Activated naive CD4-positive, alpha-beta T cell treated with anti-CD3 and anti-CD28 coated beads for 36 hours (primary cell): Measurements from ENCODE around the gene SLC1A7. TPM values are rescaled to one million over a fixed set of nuclear protein-coding genes. Genes with fewer than 3 reads are reported as not detected.

ENCODE experiments used
- CTCF ChIA-PET: fragments of 350-600 bp; sonication (Branson Sonifier 250); formaldehyde crosslinking; loops from one replicate; lab custom pipeline; 2021; ENCODE audit warnings: antibody characterized with exemption; lab: Charles Lee
- DNase-seq: peaks from one replicate; pipeline ENCODE4 v3.0.0-alpha.2; 2020
- H3K27ac Mint-ChIP-seq: one replicate; pipeline ENCODE4 v1.8.0; 2021; ENCODE audit warnings: mild to moderate bottlenecking, mixed read lengths
- H3K27me3 Mint-ChIP-seq: one replicate; pipeline ENCODE4 v1.8.0; 2021; ENCODE audit warnings: low read depth, mixed read lengths
- H3K36me3 Mint-ChIP-seq: one replicate; pipeline ENCODE4 v1.8.0; 2021; ENCODE audit warnings: low read depth, mixed read lengths
- H3K4me1 Mint-ChIP-seq: one replicate; pipeline ENCODE4 v1.8.0; 2021; ENCODE audit warnings: low read depth, mixed read lengths
- H3K4me3 Mint-ChIP-seq: one replicate; pipeline ENCODE4 v1.8.0; 2021; ENCODE audit warnings: mild to moderate bottlenecking, moderate library complexity, mixed read lengths
- H3K9me3 Mint-ChIP-seq: one replicate; pipeline ENCODE4 v1.8.0; 2021; ENCODE audit warnings: mixed read lengths
- intact Hi-C: fragments of 100-400 bp; cut with micrococcal nuclease; formaldehyde crosslinking; loops from one replicate; pipeline ENCODE4 v1.15.1; 2023
- total RNA-seq, 2 experiments: library from RNA; stranded (reverse); gene quantifications; one replicate each; pipeline ENCODE4 v1.2.3, GENCODE V29; 2021

Gene SLC1A7
- total RNA-seq, 2 experiments from 2014 or later, result not detected

DNA sequence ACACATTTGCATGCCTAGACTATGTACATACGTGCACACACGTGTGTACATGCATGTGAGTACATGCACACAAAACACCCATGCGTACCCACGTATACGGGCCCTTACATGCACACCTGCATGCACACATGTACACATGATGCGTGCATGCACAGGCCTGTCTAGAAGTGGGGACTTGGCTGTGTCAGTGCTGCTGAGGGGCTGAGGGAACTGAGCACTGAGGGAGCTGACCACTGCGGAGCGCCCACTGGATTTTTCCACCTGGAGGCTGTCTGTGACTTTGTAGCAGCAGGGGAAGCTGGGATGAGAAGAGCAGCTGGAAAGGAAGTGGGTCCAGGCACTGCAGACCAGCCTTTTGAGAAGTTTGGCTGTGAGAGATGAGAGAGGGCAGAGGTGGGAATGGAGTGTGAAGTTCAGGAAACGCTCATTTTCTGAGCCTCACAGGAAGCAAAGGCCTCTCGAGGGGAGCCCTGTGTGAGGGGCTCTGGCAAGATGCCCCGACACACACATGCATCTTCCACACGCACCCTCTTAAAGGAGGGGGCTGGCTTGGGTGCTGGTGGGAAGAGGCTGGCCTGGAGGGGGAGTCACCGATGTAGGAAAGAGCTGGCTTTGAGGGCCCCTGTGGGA, 59.5 kb downstream of the SLC1A7 start:
- H3K36me3 Mint-ChIP-seq, result no peaks in the 10 kb centered on the region
- no peaks in the 10 kb centered on the region for H3K4me1 Mint-ChIP-seq
- no peak overlapping the region for H3K4me3 Mint-ChIP-seq
- H3K27me3 Mint-ChIP-seq, result no peaks in the 10 kb centered on the region
- H3K27ac Mint-ChIP-seq, result no peak overlapping the region
- no peaks in the 10 kb centered on the region for H3K9me3 Mint-ChIP-seq
- no peak for DNase-seq
- intact Hi-C loops, result no loop called here
- CTCF ChIA-PET, result interaction anchor here (0.5 kb wide), 1 partner anchor 95 kb away, joined by 3 read pairs; no protein-coding TSS in a partner anchor

GRCh38 chr1:53081384-53082066, 60.9 kb downstream of the SLC1A7 start:
- no peaks in the 10 kb centered on the region for H3K36me3 Mint-ChIP-seq
- CTCF ChIA-PET, result no interaction called here
- H3K9me3 Mint-ChIP-seq, result no peaks in the 10 kb centered on the region
- no peaks in the 10 kb centered on the region for H3K27me3 Mint-ChIP-seq
- no peak overlapping the region for H3K4me3 Mint-ChIP-seq
- H3K4me1 Mint-ChIP-seq, result no peaks in the 10 kb centered on the region
- no peak for DNase-seq
- no peak overlapping the region for H3K27ac Mint-ChIP-seq
- intact Hi-C loops, result no loop called here

- no peaks in the 10 kb centered on the region for H3K36me3 Mint-ChIP-seq
- H3K27ac Mint-ChIP-seq, result no peak overlapping the region
- no peak for DNase-seq
Observed at GRCh38 chr1:53080769-53081168, 61.7 kb downstream of the SLC1A7 start.

DNA sequence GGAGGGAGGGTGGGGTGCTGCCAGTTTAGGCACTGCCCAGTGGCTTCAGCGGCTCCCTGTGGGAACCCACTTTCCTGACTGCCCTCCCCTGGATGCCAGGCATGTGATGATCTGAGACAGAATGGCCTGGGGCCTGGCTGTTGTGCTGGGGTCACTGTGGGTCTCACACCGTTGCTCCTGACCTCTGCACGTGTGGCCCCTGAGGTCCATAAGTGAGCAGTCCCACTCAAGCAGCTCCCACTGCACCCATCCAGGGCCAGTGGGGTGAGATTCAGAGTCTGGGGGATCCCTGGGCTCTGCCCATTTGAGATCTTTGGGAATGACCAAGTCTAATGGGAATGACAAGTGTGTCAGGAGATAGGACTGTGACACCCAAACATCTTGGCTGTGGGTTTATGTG, 62.4 kb downstream of the SLC1A7 start:
- Mint-ChIP-seq H3K4me1 (no peaks in the 10 kb centered on the region), H3K4me3 (no peak overlapping the region), H3K36me3 (no peaks in the 10 kb centered on the region), H3K9me3 (no peaks in the 10 kb centered on the region), H3K27ac (no peak overlapping the region), H3K27me3 (no peaks in the 10 kb centered on the region)
- intact Hi-C loops, result no loop called here
- DNase-seq, result no peak
- CTCF ChIA-PET, result no interaction called here

More at GRCh38 chr1:53080769-53081168, 61.7 kb downstream of the SLC1A7 start:
- CTCF ChIA-PET, result no interaction called here
- no peaks in the 10 kb centered on the region for H3K9me3 Mint-ChIP-seq
- no peaks in the 10 kb centered on the region for H3K4me1 Mint-ChIP-seq
- H3K27me3 Mint-ChIP-seq, result no peaks in the 10 kb centered on the region
- H3K4me3 Mint-ChIP-seq, result no peak overlapping the region
- intact Hi-C loops, result no loop called here

DNA sequence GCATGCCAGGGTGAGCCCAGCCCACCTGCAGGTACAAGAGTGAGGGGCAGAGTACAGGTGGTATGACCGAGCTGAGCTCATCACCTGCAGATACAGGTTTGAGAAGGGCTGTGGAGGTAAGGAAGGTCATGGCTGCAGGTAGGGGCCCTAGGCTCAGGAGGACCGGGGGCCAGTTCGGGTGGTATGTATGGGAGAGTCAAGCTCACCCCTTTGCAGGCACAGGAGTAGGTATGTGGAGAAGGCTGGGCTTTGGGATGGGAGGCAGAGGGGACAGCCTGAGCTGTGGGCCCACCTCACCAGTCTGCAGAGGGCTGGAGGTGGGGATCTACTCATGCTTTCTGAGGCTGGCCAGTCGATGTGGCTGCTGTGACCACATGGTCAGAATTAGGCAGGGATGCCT, 63.2 kb downstream of the SLC1A7 start:
- no peaks in the 10 kb centered on the region for H3K27me3 Mint-ChIP-seq
- H3K9me3 Mint-ChIP-seq, result no peaks in the 10 kb centered on the region
- CTCF ChIA-PET, result no interaction called here
- no peaks in the 10 kb centered on the region for H3K4me1 Mint-ChIP-seq
- no peak overlapping the region for H3K27ac Mint-ChIP-seq
- DNase-seq, result no peak
- intact Hi-C loops, result no loop called here
- no peaks in the 10 kb centered on the region for H3K36me3 Mint-ChIP-seq
- no peak overlapping the region for H3K4me3 Mint-ChIP-seq

- no peaks in the 10 kb centered on the region for H3K4me1 Mint-ChIP-seq
- no peaks in the 10 kb centered on the region for H3K36me3 Mint-ChIP-seq
- no peaks in the 10 kb centered on the region for H3K9me3 Mint-ChIP-seq
- no peaks in the 10 kb centered on the region for H3K27me3 Mint-ChIP-seq
- CTCF ChIA-PET, result no interaction called here
- intact Hi-C loops, result no loop called here
- no peak overlapping the region for H3K4me3 Mint-ChIP-seq
- DNase-seq, result no peak
- H3K27ac Mint-ChIP-seq, result no peak overlapping the region
Observed at GRCh38 chr1:53078333-53079101, 63.9 kb downstream of the SLC1A7 start.

DNA sequence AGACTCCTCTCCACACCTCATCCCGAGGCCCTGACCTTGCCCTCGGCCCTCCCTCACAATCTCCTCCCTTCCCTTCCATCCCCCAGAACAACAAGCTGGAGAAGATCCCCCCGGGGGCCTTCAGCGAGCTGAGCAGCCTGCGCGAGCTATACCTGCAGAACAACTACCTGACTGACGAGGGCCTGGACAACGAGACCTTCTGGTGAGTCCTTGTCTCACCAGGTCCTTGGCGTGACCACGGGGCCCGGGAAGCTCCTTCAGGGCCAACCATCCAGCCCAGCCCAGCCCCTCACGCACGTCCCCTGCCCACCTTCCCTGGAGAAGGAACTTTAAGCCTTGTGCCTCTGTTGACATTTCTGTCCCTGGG, 64.9 kb downstream of the SLC1A7 start:
- CTCF ChIA-PET, result no interaction called here
- H3K27me3 Mint-ChIP-seq, result no peaks in the 10 kb centered on the region
- no peaks in the 10 kb centered on the region for H3K9me3 Mint-ChIP-seq
- no peaks in the 10 kb centered on the region for H3K36me3 Mint-ChIP-seq
- H3K27ac Mint-ChIP-seq, result no peak overlapping the region
- no peak overlapping the region for H3K4me3 Mint-ChIP-seq
- intact Hi-C loops, result no loop called here
- H3K4me1 Mint-ChIP-seq, result no peaks in the 10 kb centered on the region
- no peak for DNase-seq

DNA sequence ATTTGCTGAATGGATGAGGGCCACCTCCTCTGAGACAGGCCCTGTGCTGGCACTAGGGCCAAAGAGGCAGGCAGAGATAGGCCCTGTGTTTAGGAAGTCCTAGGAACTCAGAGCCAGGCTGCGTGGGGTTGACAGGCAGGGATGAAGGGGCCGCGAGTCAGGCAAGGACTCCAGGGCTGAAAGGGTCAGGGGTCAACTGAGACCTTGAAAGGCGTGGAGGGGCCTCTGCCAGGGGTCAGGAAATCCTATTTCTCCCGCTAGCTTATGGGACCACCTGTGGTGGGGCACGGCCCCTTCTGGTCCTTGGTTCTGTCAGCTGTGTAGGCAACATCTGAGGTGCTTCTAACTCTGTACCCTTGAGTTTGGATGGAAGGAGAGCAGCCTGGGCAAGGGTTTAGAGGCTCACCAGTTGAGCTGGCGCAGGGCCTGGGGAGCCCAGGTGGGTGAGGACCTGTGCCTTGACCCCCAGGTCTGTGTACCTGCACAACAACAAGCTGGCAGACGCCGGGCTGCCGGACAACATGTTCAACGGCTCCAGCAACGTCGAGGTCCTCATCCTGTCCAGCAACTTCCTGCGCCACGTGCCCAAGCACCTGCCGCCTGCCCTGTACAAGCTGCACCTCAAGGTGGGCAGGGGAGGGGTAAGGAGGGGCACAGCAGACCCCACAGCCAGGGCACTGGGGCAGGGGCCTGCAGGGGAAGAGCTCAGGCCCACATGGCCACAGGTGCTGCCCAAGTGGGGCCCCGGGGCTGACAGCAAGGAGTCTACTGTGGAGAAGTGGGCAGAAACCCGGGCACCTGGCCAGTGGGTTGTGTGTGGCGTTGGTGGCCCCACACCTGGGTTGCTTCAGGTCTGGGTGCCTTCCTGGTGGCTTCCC, 65.5 kb downstream of the SLC1A7 start:
- Mint-ChIP-seq H3K4me1 (no peaks in the 10 kb centered on the region), H3K27me3 (no peaks in the 10 kb centered on the region), H3K4me3 (no peak overlapping the region), H3K27ac (no peak overlapping the region), H3K9me3 (no peaks in the 10 kb centered on the region), H3K36me3 (no peaks in the 10 kb centered on the region)
- CTCF ChIA-PET, result interaction anchor here (1.0 kb wide), 1 partner anchor 104 kb away, joined by 3 read pairs; no protein-coding TSS in a partner anchor
- no peak for DNase-seq
- intact Hi-C loops, result no loop called here

DNA sequence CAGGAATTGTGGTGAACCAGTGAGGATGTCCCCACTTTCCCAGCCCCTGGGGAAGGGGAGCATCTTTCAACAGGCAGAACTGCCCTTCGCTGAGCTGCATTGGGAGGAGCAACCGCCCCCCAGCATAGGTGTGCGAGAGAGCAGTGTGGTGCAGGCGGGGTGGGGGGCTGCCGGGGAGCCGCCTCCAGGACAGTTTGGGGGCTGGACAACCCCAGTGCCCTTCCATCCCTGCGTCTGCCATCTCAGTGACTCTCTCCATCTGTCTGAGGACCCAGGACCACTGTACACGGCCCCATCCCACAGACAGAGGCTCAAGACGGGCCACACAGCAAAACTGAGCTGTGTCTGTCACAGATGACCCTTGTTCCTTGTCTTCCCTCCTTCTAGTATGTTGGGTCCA, 66.3 kb downstream of the SLC1A7 start:
- DNase-seq, result no peak
- no peaks in the 10 kb centered on the region for H3K4me1 Mint-ChIP-seq
- CTCF ChIA-PET, result interaction anchor here (1.0 kb wide), 1 partner anchor 105 kb away, joined by 3 read pairs; no protein-coding TSS in a partner anchor
- no peaks in the 10 kb centered on the region for H3K27me3 Mint-ChIP-seq
- H3K4me3 Mint-ChIP-seq, result no peak overlapping the region
- H3K36me3 Mint-ChIP-seq, result no peaks in the 10 kb centered on the region
- H3K9me3 Mint-ChIP-seq, result no peaks in the 10 kb centered on the region
- intact Hi-C loops, result no loop called here
- H3K27ac Mint-ChIP-seq, result no peak overlapping the region

GRCh38 chr1:53075761-53076163, 66.7 kb downstream of the SLC1A7 start:
- no peaks in the 10 kb centered on the region for H3K27me3 Mint-ChIP-seq
- no peaks in the 10 kb centered on the region for H3K36me3 Mint-ChIP-seq
- H3K4me3 Mint-ChIP-seq, result no peak overlapping the region
- intact Hi-C loops, result no loop called here
- H3K9me3 Mint-ChIP-seq, result no peaks in the 10 kb centered on the region
- H3K4me1 Mint-ChIP-seq, result no peaks in the 10 kb centered on the region
- H3K27ac Mint-ChIP-seq, result no peak overlapping the region
- DNase-seq, result no peak
- CTCF ChIA-PET, result interaction anchor here (1.0 kb wide), 1 partner anchor 105 kb away, joined by 3 read pairs; no protein-coding TSS in a partner anchor

GRCh38 chr1:53075206-53075605, 67.2 kb downstream of the SLC1A7 start:
- no peaks in the 10 kb centered on the region for H3K4me1 Mint-ChIP-seq
- H3K9me3 Mint-ChIP-seq, result no peaks in the 10 kb centered on the region
- DNase-seq, result no peak
- H3K27me3 Mint-ChIP-seq, result no peaks in the 10 kb centered on the region
- H3K36me3 Mint-ChIP-seq, result no peaks in the 10 kb centered on the region
- intact Hi-C loops, result no loop called here
- CTCF ChIA-PET, result no interaction called here
- H3K27ac Mint-ChIP-seq, result no peak overlapping the region
- no peak overlapping the region for H3K4me3 Mint-ChIP-seq
